Measurements from ENCODE around the gene UGT2B15. TPM values are rescaled to one million over a fixed set of nuclear protein-coding genes. Genes with fewer than 3 reads are reported as not detected.
"Not testable (repeated sequence)": the region's sequence is repeated elsewhere in the genome, so short reads cannot be mapped to it uniquely, and the experiment has no call there.

UGT2B15 gene
- total RNA-seq: 0.21 TPM

DNA sequence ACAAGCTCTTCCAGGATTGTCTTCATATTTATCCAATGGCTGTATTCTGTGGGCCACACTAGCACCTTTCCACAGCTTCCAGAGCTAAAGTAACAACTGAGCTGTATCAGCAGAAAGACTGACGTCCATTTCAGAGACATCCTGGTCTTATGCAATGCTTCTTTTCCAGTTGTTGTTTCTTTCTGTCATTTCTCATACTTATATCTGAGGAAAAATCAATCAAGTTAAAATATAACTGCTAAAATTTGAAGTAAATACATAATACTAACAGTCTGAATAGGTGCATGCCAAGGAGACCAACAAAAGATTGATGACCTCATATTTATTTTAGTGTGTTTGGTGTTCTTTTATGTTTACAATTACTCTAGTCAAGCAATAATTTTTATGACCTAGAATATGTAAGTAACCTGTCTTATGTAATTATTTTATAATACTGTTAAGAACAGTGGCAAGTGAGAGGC lies at the start of gene UGT2B15:
TSS of gene UGT2B15 (minus strand) at position 174 of the 461 bp plus-strand sequence. CDS start at position 140, 34 bp downstream.
- intact Hi-C loops (cut with DNase I); H3K36me3 ChIP-seq; H3K27ac ChIP-seq; H3K9me3 ChIP-seq; H3K4me1 ChIP-seq; H3K4me3 ChIP-seq; DNase-seq (ENCODE audit: low spot score in 2 of 2); H3K27me3 ChIP-seq: not testable (repeated sequence)

DNA sequence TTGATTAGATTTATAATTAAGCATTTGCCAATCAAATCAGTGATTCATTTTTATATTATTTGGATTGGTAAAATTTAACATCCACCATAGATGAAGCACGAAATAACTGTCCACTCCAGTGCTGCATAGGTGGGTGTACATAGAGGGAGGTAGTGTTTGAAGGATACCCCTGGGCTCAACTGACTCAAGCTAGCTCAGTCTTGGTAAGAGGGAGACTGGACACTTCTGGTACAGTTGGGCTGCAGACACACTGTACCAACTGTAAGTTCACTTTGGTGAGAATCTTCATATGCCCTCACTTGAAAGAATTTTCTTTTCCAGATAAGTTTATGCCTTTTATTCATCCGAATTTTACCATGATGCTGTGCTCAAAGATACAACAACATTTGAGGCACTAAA lies 48.6 kb upstream of the UGT2B15 start:
- no peak for DNase-seq (ENCODE audit: low spot score in 2 of 2)
- Histone ChIP-seq H3K27me3 (no peaks in the 10 kb centered on the region), H3K4me3 (no peak overlapping the region), H3K4me1 (no peaks in the 10 kb centered on the region), H3K27ac (no peak overlapping the region), H3K9me3 (no peaks in the 10 kb centered on the region), H3K36me3 (no peaks in the 10 kb centered on the region)
- intact Hi-C loops (cut with DNase I): no loop called here
- TF ChIP-seq, protein P1, sequence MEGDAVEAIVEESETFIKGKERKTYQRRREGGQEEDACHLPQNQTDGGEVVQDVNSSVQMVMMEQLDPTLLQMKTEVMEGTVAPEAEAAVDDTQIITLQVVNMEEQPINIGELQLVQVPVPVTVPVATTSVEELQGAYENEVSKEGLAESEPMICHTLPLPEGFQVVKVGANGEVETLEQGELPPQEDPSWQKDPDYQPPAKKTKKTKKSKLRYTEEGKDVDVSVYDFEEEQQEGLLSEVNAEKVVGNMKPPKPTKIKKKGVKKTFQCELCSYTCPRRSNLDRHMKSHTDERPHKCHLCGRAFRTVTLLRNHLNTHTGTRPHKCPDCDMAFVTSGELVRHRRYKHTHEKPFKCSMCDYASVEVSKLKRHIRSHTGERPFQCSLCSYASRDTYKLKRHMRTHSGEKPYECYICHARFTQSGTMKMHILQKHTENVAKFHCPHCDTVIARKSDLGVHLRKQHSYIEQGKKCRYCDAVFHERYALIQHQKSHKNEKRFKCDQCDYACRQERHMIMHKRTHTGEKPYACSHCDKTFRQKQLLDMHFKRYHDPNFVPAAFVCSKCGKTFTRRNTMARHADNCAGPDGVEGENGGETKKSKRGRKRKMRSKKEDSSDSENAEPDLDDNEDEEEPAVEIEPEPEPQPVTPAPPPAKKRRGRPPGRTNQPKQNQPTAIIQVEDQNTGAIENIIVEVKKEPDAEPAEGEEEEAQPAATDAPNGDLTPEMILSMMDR (IDR thresholded peaks at IDR 0.05): no peak

DNA sequence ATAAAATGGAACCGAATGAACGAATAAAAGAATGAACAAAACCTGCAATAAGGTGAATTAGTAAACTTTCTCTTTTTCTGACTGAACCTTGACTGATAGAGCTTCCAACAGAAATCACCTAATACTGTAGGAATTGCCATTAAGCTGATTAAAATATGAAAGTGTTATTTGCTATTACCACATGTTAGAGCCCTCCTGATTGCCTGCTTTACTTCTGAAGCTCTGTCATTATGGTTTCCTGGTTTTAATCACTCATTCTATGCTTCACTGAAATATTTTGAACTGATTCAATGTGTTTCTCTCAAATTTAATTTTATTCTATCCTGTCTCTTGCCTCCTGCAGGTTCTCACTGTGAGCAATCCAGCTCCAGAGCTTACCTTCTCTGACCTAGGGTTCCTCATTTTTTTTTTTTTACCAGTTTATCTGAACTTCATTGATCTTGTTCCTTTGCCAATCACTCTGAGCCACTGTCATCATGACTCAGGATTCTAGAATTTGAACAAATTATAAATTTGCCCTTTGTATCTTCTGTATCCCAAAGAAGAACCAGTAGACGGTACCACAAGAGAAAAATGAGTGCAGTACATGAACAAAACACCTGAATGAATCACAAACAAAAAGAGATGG lies 48.1 kb upstream of the UGT2B15 start:
- intact Hi-C loops (cut with DNase I): no loop called here
- Histone ChIP-seq H3K9me3 (no peaks in the 10 kb centered on the region), H3K4me3 (no peak overlapping the region), H3K4me1 (no peaks in the 10 kb centered on the region), H3K36me3 (no peaks in the 10 kb centered on the region), H3K27me3 (no peaks in the 10 kb centered on the region), H3K27ac (no peak overlapping the region)
- TF ChIP-seq, protein P1 (IDR thresholded peaks at IDR 0.05): no peak
- no peak for DNase-seq (ENCODE audit: low spot score in 2 of 2)

DNA sequence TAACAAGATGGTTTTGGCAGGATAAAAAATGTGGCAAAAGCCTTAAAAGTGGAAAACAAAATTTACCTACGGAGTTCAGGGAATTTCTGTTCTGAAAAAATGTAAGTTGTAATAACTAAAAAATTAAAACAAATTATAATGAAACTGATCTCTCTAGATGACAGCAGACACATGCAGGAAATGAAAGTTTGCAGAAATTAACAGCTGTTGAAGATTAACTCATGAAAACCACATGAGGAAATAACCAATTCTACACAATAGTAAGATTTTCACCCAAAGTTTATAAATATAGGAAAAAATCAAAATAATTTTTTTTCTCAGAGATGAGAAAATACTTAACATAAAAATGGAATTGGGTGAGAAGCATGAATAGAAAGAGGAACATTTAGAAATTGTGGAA lies 47.5 kb upstream of the UGT2B15 start:
- DNase-seq (ENCODE audit: low spot score in 2 of 2): no peak
- Histone ChIP-seq H3K4me1 (no peaks in the 10 kb centered on the region), H3K27ac (no peak overlapping the region), H3K27me3 (no peaks in the 10 kb centered on the region), H3K36me3 (no peaks in the 10 kb centered on the region), H3K4me3 (no peak overlapping the region), H3K9me3 (no peaks in the 10 kb centered on the region)
- TF ChIP-seq, protein P1 (IDR thresholded peaks at IDR 0.05): no peak
- intact Hi-C loops (cut with DNase I): no loop called here

DNA sequence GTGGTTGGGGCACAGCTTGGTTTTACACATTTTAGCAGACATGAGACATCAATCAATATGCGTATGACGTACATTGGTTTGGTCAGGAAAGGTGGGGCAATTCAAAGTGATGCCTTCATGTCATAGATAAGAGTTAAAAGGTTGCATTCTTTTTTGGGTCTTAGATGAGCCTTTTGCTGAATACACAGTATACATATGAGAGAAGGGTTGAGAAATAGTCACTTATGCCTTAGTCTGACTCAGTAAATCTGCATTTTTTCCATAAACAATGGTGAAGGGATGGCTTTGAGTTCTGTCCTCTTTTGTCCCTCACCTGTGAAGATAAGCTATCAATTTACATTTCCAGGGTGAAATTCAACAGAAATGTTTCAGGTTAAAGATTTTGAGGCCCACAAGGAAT lies 43.9 kb upstream of the UGT2B15 start:
- H3K27me3 ChIP-seq: no peaks in the 10 kb centered on the region
- intact Hi-C loops (cut with DNase I): no loop called here
- DNase-seq (ENCODE audit: low spot score in 2 of 2): no peak

DNA sequence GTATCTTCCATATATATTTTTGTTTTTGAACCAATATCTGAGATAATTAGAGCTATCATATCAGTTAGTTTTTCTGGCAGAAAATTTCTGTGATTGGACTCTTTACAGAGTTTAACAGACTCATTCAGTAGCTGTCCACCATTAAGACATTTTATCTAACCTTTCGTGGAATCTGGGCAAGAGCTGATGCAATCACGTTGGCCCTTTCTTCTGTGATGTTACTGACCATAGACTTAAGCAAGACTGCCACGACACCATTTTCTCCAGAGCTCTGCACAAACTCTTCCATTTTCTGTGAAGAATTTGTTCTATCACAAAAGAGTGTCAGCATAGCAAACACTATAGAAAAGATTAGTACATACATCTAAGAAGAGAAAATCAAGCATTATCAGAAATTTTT lies 41.8 kb upstream of the UGT2B15 start:
- H3K36me3 ChIP-seq: no peaks in the 10 kb centered on the region
- TF ChIP-seq, protein P1 (IDR thresholded peaks at IDR 0.05): no peak
- intact Hi-C loops (cut with DNase I): no loop called here
- H3K4me3 ChIP-seq: no peak overlapping the region
- H3K27ac ChIP-seq: no peak overlapping the region
- H3K9me3 ChIP-seq: no peaks in the 10 kb centered on the region
- H3K4me1 ChIP-seq: no peaks in the 10 kb centered on the region
- no peak for DNase-seq (ENCODE audit: low spot score in 2 of 2)
- no peaks in the 10 kb centered on the region for H3K27me3 ChIP-seq

More for the DNA sequence above, 43.9 kb upstream of the UGT2B15 start:
- TF ChIP-seq, protein P1 (IDR thresholded peaks at IDR 0.05): no peak
- H3K27ac ChIP-seq: no peak overlapping the region
- no peaks in the 10 kb centered on the region for H3K36me3 ChIP-seq
- H3K4me1 ChIP-seq: no peaks in the 10 kb centered on the region
- no peaks in the 10 kb centered on the region for H3K9me3 ChIP-seq
- H3K4me3 ChIP-seq: no peak overlapping the region

All from ascending aorta (tissue), 2 donors.